ENCODE data around the gene OLFML3.

The OLFML3 gene

GRCh38 chr1:114022877-114023276 is 43.6 kb downstream of the OLFML3 start:
- peaks cover 3% of the 10 kb centered on the region for H3K36me3 ChIP-seq (ENCODE audit: control insufficient read depth, insufficient read depth, low read length)
- peaks cover 4% of the 10 kb centered on the region for H3K9me3 ChIP-seq (ENCODE audit: control insufficient read depth, insufficient read depth, low read length)
- no peak overlapping the region for H3K9ac ChIP-seq (ENCODE audit: low read depth, low read length)
- H3K27me3 ChIP-seq (ENCODE audit: control insufficient read depth, insufficient read depth, low read length): no peaks in the 10 kb centered on the region
- H3K4me3 ChIP-seq (ENCODE audit: low read depth, low read length): no peak overlapping the region
- peaks cover 6% of the 10 kb centered on the region for H3K4me1 ChIP-seq (ENCODE audit: control insufficient read depth, insufficient read depth, low read length)

GRCh38 chr1:114023377-114023776 is 44.1 kb downstream of the OLFML3 start:
- H3K27me3 ChIP-seq (ENCODE audit: control insufficient read depth, insufficient read depth, low read length): no peaks in the 10 kb centered on the region
- no peak overlapping the region for H3K4me3 ChIP-seq (ENCODE audit: low read depth, low read length)
- no peak overlapping the region for H3K9ac ChIP-seq (ENCODE audit: low read depth, low read length)
- peaks cover 3% of the 10 kb centered on the region for H3K36me3 ChIP-seq (ENCODE audit: control insufficient read depth, insufficient read depth, low read length)
- H3K9me3 ChIP-seq (ENCODE audit: control insufficient read depth, insufficient read depth, low read length): peaks cover 4% of the 10 kb centered on the region
- H3K4me1 ChIP-seq (ENCODE audit: control insufficient read depth, insufficient read depth, low read length): peaks cover 6% of the 10 kb centered on the region

- Histone ChIP-seq H3K4me3 (ENCODE audit: low read depth, low read length) (no peak overlapping the region), H3K9ac (ENCODE audit: low read depth, low read length) (peak overlapping the region; percentile 16), H3K27me3 (ENCODE audit: control insufficient read depth, insufficient read depth, low read length) (no peaks in the 10 kb centered on the region), H3K4me1 (ENCODE audit: control insufficient read depth, insufficient read depth, low read length) (peaks cover 6% of the 10 kb centered on the region), H3K9me3 (ENCODE audit: control insufficient read depth, insufficient read depth, low read length) (peaks cover 4% of the 10 kb centered on the region), H3K36me3 (ENCODE audit: control insufficient read depth, insufficient read depth, low read length) (peaks cover 3% of the 10 kb centered on the region)
Measured at GRCh38 chr1:114024049-114024448, 44.8 kb downstream of the OLFML3 start.

GRCh38 chr1:114025609-114026401 is 46.5 kb downstream of the OLFML3 start:
- no peaks in the 10 kb centered on the region for H3K27me3 ChIP-seq (ENCODE audit: control insufficient read depth, insufficient read depth, low read length)
- H3K4me3 ChIP-seq (ENCODE audit: low read depth, low read length): no peak overlapping the region
- no peaks in the 10 kb centered on the region for H3K36me3 ChIP-seq (ENCODE audit: control insufficient read depth, insufficient read depth, low read length)
- H3K9ac ChIP-seq (ENCODE audit: low read depth, low read length): no peak overlapping the region
- H3K4me1 ChIP-seq (ENCODE audit: control insufficient read depth, insufficient read depth, low read length): peaks cover 6% of the 10 kb centered on the region
- no peaks in the 10 kb centered on the region for H3K9me3 ChIP-seq (ENCODE audit: control insufficient read depth, insufficient read depth, low read length)

- H3K9ac ChIP-seq (ENCODE audit: low read depth, low read length): no peak overlapping the region
- H3K36me3 ChIP-seq (ENCODE audit: control insufficient read depth, insufficient read depth, low read length): no peaks in the 10 kb centered on the region
- no peaks in the 10 kb centered on the region for H3K27me3 ChIP-seq (ENCODE audit: control insufficient read depth, insufficient read depth, low read length)
- H3K4me1 ChIP-seq (ENCODE audit: control insufficient read depth, insufficient read depth, low read length): peaks cover 6% of the 10 kb centered on the region
- no peak overlapping the region for H3K4me3 ChIP-seq (ENCODE audit: low read depth, low read length)
- H3K9me3 ChIP-seq (ENCODE audit: control insufficient read depth, insufficient read depth, low read length): no peaks in the 10 kb centered on the region
Measured at GRCh38 chr1:114026797-114027196, 47.5 kb downstream of the OLFML3 start.
